CD14-positive monocyte (primary cell): ENCODE data around the gene MDGA2. TPM values are rescaled to one million over a fixed set of nuclear protein-coding genes. Genes with fewer than 3 reads are reported as not detected.

Experiments
- DNase-seq, 3 donors: peaks; one replicate each; pipeline ENCODE4 v3.0.0-alpha.2; 2011 to 2022
- H2AFZ ChIP-seq: 2 replicates; pipeline ENCODE4 v1.6.0; 2012; ENCODE audit warnings: mild to moderate bottlenecking, low read depth, low read length, inconsistent platforms; ENCODE audit not compliant: insufficient read depth, poor library complexity, severe bottlenecking
- H3K27ac ChIP-seq, 2 donors: 1 replicate in 1 of 2; 2 replicates in 1 of 2; pipeline ENCODE4 v1.5.1; 2012 to 2013; ENCODE audit warnings: low read length in 2 of 2, control low read depth in 1 of 2, inconsistent platforms in 1 of 2, low read depth in 1 of 2, mild to moderate bottlenecking in 1 of 2
- H3K27me3 ChIP-seq, 2 donors: one replicate each; pipeline versions ENCODE4 v1.6.0 to v1.6.1; 2011 to 2013; ENCODE audit warnings: low read length in 2 of 2; ENCODE audit not compliant: control insufficient read depth in 2 of 2, insufficient read depth in 2 of 2
- H3K36me3 ChIP-seq, 2 donors: replicated peaks in 1 of 2; 1 replicate in 1 of 2; 2 replicates in 1 of 2; pipeline versions ENCODE4 v1.5.1 to v1.6.1; 2012 to 2013; ENCODE audit warnings: low read length in 2 of 2, control low read depth in 1 of 2, inconsistent platforms in 1 of 2, mild to moderate bottlenecking in 1 of 2; ENCODE audit not compliant: insufficient read depth in 2 of 2, control insufficient read depth in 1 of 2
- H3K4me1 ChIP-seq, 2 donors: 1 replicate in 1 of 2; 2 replicates in 1 of 2; pipeline versions ENCODE4 v1.5.1 to v1.6.1; 2012 to 2013; ENCODE audit warnings: low read length in 2 of 2, control low read depth in 1 of 2, inconsistent platforms in 1 of 2, mild to moderate bottlenecking in 1 of 2, moderate library complexity in 1 of 2; ENCODE audit not compliant: insufficient read depth in 2 of 2, control insufficient read depth in 1 of 2
- H3K4me2 ChIP-seq: replicated peaks from 2 replicates; pipeline ENCODE3; 2012; ENCODE audit warnings: low read length, moderate library complexity, mild to moderate bottlenecking; ENCODE audit not compliant: poor library complexity, severe bottlenecking; ENCODE audit errors: extremely low read depth
- H3K4me3 ChIP-seq, 3 experiments: fragments of 200-600 bp in 1 of 3; sonication (generic) in 1 of 3; replicated peaks in 1 of 3; 1 replicate in 2 of 3; 2 replicates in 1 of 3; pipeline ENCODE4 v1.5.1; 2011 to 2013; ENCODE audit warnings: low read length in 3 of 3, mild to moderate bottlenecking in 3 of 3, control low read depth in 2 of 3, low read depth in 2 of 3, inconsistent platforms in 1 of 3, moderate library complexity in 1 of 3
- H3K79me2 ChIP-seq: 2 replicates; pipeline ENCODE4 v1.6.0; 2012; ENCODE audit warnings: mild to moderate bottlenecking, control low read depth, inconsistent platforms, low read length, moderate library complexity; ENCODE audit not compliant: insufficient read depth
- H3K9ac ChIP-seq: 2 replicates; pipeline ENCODE4 v1.6.0; 2017; ENCODE audit warnings: low read length, mild to moderate bottlenecking; ENCODE audit not compliant: insufficient read depth, poor library complexity, severe bottlenecking
- H3K9me3 ChIP-seq, 2 donors: replicated peaks in 1 of 2; 1 replicate in 1 of 2; 2 replicates in 1 of 2; pipeline versions ENCODE4 v1.5.1 to v1.6.1; 2012 to 2013; ENCODE audit warnings: low read length in 2 of 2, control low read depth in 1 of 2; ENCODE audit not compliant: control insufficient read depth in 1 of 2, insufficient read depth in 1 of 2
- H4K20me1 ChIP-seq: 2 replicates; pipeline ENCODE4 v1.6.0; 2012; ENCODE audit warnings: mild to moderate bottlenecking, low read length, control low read depth, moderate library complexity; ENCODE audit not compliant: insufficient read depth
- H3K27ac Mint-ChIP-seq, 7 donors: one replicate each; pipeline ENCODE4 v1.8.0; 2020; ENCODE audit warnings: mild to moderate bottlenecking in 7 of 7, mixed read lengths in 7 of 7, moderate library complexity in 6 of 7, inconsistent platforms in 2 of 7
- H3K27me3 Mint-ChIP-seq, 3 donors: one replicate each; pipeline ENCODE4 v1.8.0; 2021 to 2022; ENCODE audit warnings: low read depth in 3 of 3, mild to moderate bottlenecking in 3 of 3, mixed read lengths in 3 of 3, moderate library complexity in 3 of 3, inconsistent platforms in 1 of 3
- H3K36me3 Mint-ChIP-seq, 2 donors: one replicate each; pipeline ENCODE4 v1.8.0; 2020; ENCODE audit warnings: mixed read lengths in 2 of 2, inconsistent platforms in 1 of 2, mild to moderate bottlenecking in 1 of 2
- H3K4me1 Mint-ChIP-seq: one replicate; pipeline ENCODE4 v1.8.0; 2020; ENCODE audit warnings: mild to moderate bottlenecking, mixed read lengths
- H3K4me3 Mint-ChIP-seq, 2 donors: one replicate each; pipeline ENCODE4 v1.8.0; 2020; ENCODE audit warnings: mild to moderate bottlenecking in 2 of 2, mixed read lengths in 2 of 2, moderate library complexity in 1 of 2
- H3K9me3 Mint-ChIP-seq, 7 donors: one replicate each; pipeline ENCODE4 v1.8.0; 2020 to 2022; ENCODE audit warnings: mixed read lengths in 7 of 7, mild to moderate bottlenecking in 6 of 7, moderate library complexity in 6 of 7, inconsistent platforms in 2 of 7
- WGBS: methylation state at CpG from one replicate; pipeline ENCODE4 v1.1.5; 2013; ENCODE audit warnings: missing lambda C conversion rate; ENCODE audit not compliant: insufficient coverage; 5-methylcytosine and 5-hydroxymethylcytosine counted together
- intact Hi-C, 2 donors: fragments of 100-400 bp; cut with micrococcal nuclease; formaldehyde crosslinking; loops; one replicate each; pipeline versions ENCODE4 v1.15.0 to v1.15.1; 2023
- polyA plus RNA-seq, 3 donors: library from polyadenylated mRNA; depleted of rRNA in 1 of 3; unstranded in 2 of 3; stranded (reverse) in 1 of 3; fragments of 300-500 nt in 2 of 3; fragments of >200 nt in 1 of 3; fragmentation: Illumina TruSeq in 2 of 3; gene quantifications; 1 replicate in 2 of 3; 2 replicates in 1 of 3; pipeline ENCODE4 v1.2.3, GENCODE V29; 2012 to 2021
- TF ChIP-seq, protein P1 (sequence below): fragments of 200-600 bp; IDR thresholded peaks from one replicate; pipeline ENCODE4 v1.8.0; 2022; ENCODE audit warnings: antibody characterized with exemption, mild to moderate bottlenecking

MDGA2 gene
- polyA plus RNA-seq, 3 donors = not detected

GRCh38 chr14:46902837-46903236 is 772.6 kb downstream of the MDGA2 start:
- intact Hi-C loops = no loop called here
- H3K27me3 ChIP-seq = no peaks in the 10 kb centered on the region
- Mint-ChIP-seq H3K4me1 (no peaks in the 10 kb centered on the region), H3K27ac (no peak overlapping the region), H3K27me3 (no peaks in the 10 kb centered on the region), H3K4me3 (no peak overlapping the region), H3K36me3 (no peaks in the 10 kb centered on the region), H3K9me3 (peaks cover 0 to 3% (median 0%) of the 10 kb centered on the region in 7 donors)
- WGBS = no CpG with 5 or more reads among the region's 6 CpGs
- no peak overlapping the region for H3K4me3 ChIP-seq
- H2AFZ ChIP-seq = no peak overlapping the region
- no peaks in the 10 kb centered on the region for H3K36me3 ChIP-seq
- no peaks in the 10 kb centered on the region for H3K79me2 ChIP-seq
- TF ChIP-seq, protein P1, sequence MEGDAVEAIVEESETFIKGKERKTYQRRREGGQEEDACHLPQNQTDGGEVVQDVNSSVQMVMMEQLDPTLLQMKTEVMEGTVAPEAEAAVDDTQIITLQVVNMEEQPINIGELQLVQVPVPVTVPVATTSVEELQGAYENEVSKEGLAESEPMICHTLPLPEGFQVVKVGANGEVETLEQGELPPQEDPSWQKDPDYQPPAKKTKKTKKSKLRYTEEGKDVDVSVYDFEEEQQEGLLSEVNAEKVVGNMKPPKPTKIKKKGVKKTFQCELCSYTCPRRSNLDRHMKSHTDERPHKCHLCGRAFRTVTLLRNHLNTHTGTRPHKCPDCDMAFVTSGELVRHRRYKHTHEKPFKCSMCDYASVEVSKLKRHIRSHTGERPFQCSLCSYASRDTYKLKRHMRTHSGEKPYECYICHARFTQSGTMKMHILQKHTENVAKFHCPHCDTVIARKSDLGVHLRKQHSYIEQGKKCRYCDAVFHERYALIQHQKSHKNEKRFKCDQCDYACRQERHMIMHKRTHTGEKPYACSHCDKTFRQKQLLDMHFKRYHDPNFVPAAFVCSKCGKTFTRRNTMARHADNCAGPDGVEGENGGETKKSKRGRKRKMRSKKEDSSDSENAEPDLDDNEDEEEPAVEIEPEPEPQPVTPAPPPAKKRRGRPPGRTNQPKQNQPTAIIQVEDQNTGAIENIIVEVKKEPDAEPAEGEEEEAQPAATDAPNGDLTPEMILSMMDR = no peak
- no peaks in the 10 kb centered on the region for H3K4me1 ChIP-seq
- H3K9ac ChIP-seq = no peak overlapping the region
- no peaks in the 10 kb centered on the region for H3K9me3 ChIP-seq
- H3K27ac ChIP-seq = no peak overlapping the region
- H3K4me2 ChIP-seq = no peak overlapping the region
- DNase-seq = no peak
- no peaks in the 10 kb centered on the region for H4K20me1 ChIP-seq

DNA sequence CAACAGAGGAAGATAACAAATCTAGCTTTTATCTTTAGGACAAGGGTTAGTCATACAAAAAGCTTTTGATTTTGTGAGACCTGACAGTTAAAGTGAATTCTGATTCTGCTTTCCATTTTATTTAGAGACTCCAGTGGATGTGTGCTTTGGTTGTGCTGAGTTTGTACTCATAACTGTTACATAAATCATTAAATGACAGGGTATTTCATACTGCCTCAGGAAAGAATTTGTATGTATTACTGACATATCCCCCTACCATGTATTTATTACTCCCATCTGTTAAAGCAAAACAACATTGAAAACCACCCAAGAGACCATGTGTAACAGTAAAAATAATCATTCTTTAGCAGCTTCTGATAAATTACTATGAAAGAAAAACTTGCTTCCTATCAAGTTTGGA is 780.9 kb downstream of the MDGA2 start:
- no peak overlapping the region for H3K4me3 ChIP-seq
- no peaks in the 10 kb centered on the region for H3K27me3 ChIP-seq
- no peaks in the 10 kb centered on the region for H4K20me1 ChIP-seq
- H3K36me3 ChIP-seq = no peaks in the 10 kb centered on the region
- no peaks in the 10 kb centered on the region for H3K9me3 ChIP-seq
- no peaks in the 10 kb centered on the region for H3K4me1 ChIP-seq
- H3K4me1 Mint-ChIP-seq = no peaks in the 10 kb centered on the region
- no peak overlapping the region for H3K9ac ChIP-seq
- TF ChIP-seq, protein P1 = no peak
- no peaks in the 10 kb centered on the region for H3K79me2 ChIP-seq
- no peak overlapping the region for H3K4me2 ChIP-seq
- intact Hi-C loops = no loop called here
- no peaks in the 10 kb centered on the region for H3K27me3 Mint-ChIP-seq
- no peak overlapping the region for H3K4me3 Mint-ChIP-seq
- peaks cover 0 to 3% (median 0%) of the 10 kb centered on the region in 7 donors for H3K9me3 Mint-ChIP-seq
- H3K27ac Mint-ChIP-seq = no peak overlapping the region
- H3K27ac ChIP-seq = no peak overlapping the region
- no peak overlapping the region for H2AFZ ChIP-seq
- no peak for DNase-seq
- H3K36me3 Mint-ChIP-seq = no peaks in the 10 kb centered on the region
